Head of caudate nucleus (tissue), 42 donors: ENCODE measurements around the gene OAF.
"Not testable (repeated sequence)": the region's sequence is repeated elsewhere in the genome, so short reads cannot be mapped to it uniquely, and the experiment has no call there.

Source experiments
- DNase-seq, 42 donors: peaks; one replicate each; pipeline versions ENCODE4 v3.0.0 to v3.0.0-alpha.2; 2020 to 2021; ENCODE audit warnings: mixed read lengths in 7 of 42
- intact Hi-C: fragments of 100-400 bp; cut with DNase I; formaldehyde crosslinking; loops from one replicate; pipeline ENCODE4 v1.15.0; 2022

OAF gene

GRCh38 chr11:120249279-120250262, 38.7 kb downstream of the OAF start:
- no peak for DNase-seq
- intact Hi-C loops: no loop called here

- intact Hi-C loops, DNase-seq: not testable (repeated sequence)
These were observed 42.5 kb downstream of the OAF start for GRCh38 chr11:120253377-120253776.

- intact Hi-C loops: no loop called here
These were observed 44.1 kb downstream of the OAF start for GRCh38 chr11:120254788-120255518.

GRCh38 chr11:120255519-120255866, 44.7 kb downstream of the OAF start:
- no peak for DNase-seq
- intact Hi-C loops: no loop called here

More at GRCh38 chr11:120254788-120255518, 44.1 kb downstream of the OAF start:
- no peak for DNase-seq

- intact Hi-C loops: no loop called here
- DNase-seq: no peak
These were observed 45.3 kb downstream of the OAF start for GRCh38 chr11:120256178-120256577.

GRCh38 chr11:120256779-120257178, 45.9 kb downstream of the OAF start:
- intact Hi-C loops: no loop called here
- no peak for DNase-seq

- DNase-seq: no peak
- intact Hi-C loops: no loop called here
These were observed 46.5 kb downstream of the OAF start for GRCh38 chr11:120257346-120257745.

- DNase-seq: no peak
- intact Hi-C loops: no loop called here
These were observed 47.8 kb downstream of the OAF start for GRCh38 chr11:120258661-120259060.

- intact Hi-C loops: no loop called here
- DNase-seq: no peak
These were observed 48.4 kb downstream of the OAF start for GRCh38 chr11:120259241-120259640.

GRCh38 chr11:120259988-120260565, 49.2 kb downstream of the OAF start:
- DNase-seq: no peak
- intact Hi-C loops: no loop called here

GRCh38 chr11:120260616-120261015, 49.8 kb downstream of the OAF start:
- intact Hi-C loops: no loop called here
- DNase-seq: no peak

- intact Hi-C loops: no loop called here
- no peak for DNase-seq
These were observed 50.5 kb downstream of the OAF start for GRCh38 chr11:120261321-120261720.

GRCh38 chr11:120261931-120262330, 51.1 kb downstream of the OAF start:
- no peak for DNase-seq
- intact Hi-C loops: no loop called here

GRCh38 chr11:120267319-120267718, 56.5 kb downstream of the OAF start:
- no peak for DNase-seq
- intact Hi-C loops: no loop called here

GRCh38 chr11:120268686-120269085, 57.9 kb downstream of the OAF start:
- DNase-seq: no peak
- intact Hi-C loops: no loop called here

- intact Hi-C loops: no loop called here
- DNase-seq: no peak
These were observed 59.6 kb downstream of the OAF start for GRCh38 chr11:120270386-120270785.

- intact Hi-C loops: no loop called here
- DNase-seq: no peak
These were observed 60.8 kb downstream of the OAF start for GRCh38 chr11:120271672-120272071.

GRCh38 chr11:120272303-120272702, 61.5 kb downstream of the OAF start:
- intact Hi-C loops: no loop called here
- DNase-seq: no peak

- intact Hi-C loops: no loop called here
- DNase-seq: no peak
These were observed 62.6 kb downstream of the OAF start for GRCh38 chr11:120273432-120273831.

- intact Hi-C loops, DNase-seq: not testable (repeated sequence)
These were observed 63.1 kb downstream of the OAF start for GRCh38 chr11:120273956-120274355.
